NCI-H1092 (cell line): ENCODE results near the gene RPL13A.

Experiments used
- DNase-seq: peaks from one replicate; lab custom pipeline; 2025; lab: John Stamatoyannopoulos, UW

Gene RPL13A

GRCh38 chr19:49486232-49486631, 1.2 kb upstream of the RPL13A start:
- DNase-seq, result no peak

GRCh38 chr19:49486710-49487276, 615 bp upstream of the RPL13A start:
- no peak for DNase-seq

GRCh38 chr19:49488046-49488862, 846 bp downstream of the RPL13A start:
- no peak for DNase-seq

GRCh38 chr19:49488863-49489537, 1.6 kb downstream of the RPL13A start:
- DNase-seq, result no peak

- no peak for DNase-seq
These were observed 2.3 kb downstream of the RPL13A start for GRCh38 chr19:49489601-49490167.

GRCh38 chr19:49490287-49491029, 3.0 kb downstream of the RPL13A start:
- no peak for DNase-seq

- no peak for DNase-seq
These were observed 3.8 kb downstream of the RPL13A start for GRCh38 chr19:49491030-49491803.

GRCh38 chr19:49491804-49492572, 4.6 kb downstream of the RPL13A start:
- no peak for DNase-seq

- no peak for DNase-seq
These were observed 5.4 kb downstream of the RPL13A start for GRCh38 chr19:49492573-49493405.

- no peak for DNase-seq
These were observed 9.2 kb downstream of the RPL13A start for GRCh38 chr19:49496574-49497008.

GRCh38 chr19:49497047-49497788, 9.8 kb downstream of the RPL13A start:
- no peak for DNase-seq

- DNase-seq, result no peak
These were observed 10.3 kb downstream of the RPL13A start for GRCh38 chr19:49497789-49498103.

GRCh38 chr19:49498475-49498874, 11.1 kb downstream of the RPL13A start:
- DNase-seq, result no peak

GRCh38 chr19:49499030-49499670, 11.7 kb downstream of the RPL13A start:
- no peak for DNase-seq

GRCh38 chr19:49502866-49503581, 15.6 kb downstream of the RPL13A start:
- peak; percentile 12 for DNase-seq

GRCh38 chr19:49503582-49503962, 16.2 kb downstream of the RPL13A start:
- no peak for DNase-seq

- no peak for DNase-seq
These were observed 19.2 kb downstream of the RPL13A start for GRCh38 chr19:49506575-49507105.
